IPS DF 19.7 (cell line): Measurements from ENCODE around the gene NMBR.
A peak's percentile ranks its signal among the peaks of the same experiment; 100 is the strongest.
"Not testable (repeated sequence)": the region's sequence is repeated elsewhere in the genome, so short reads cannot be mapped to it uniquely, and the experiment has no call there.

Source experiments
- DNase-seq: peaks from one replicate; pipeline ENCODE4 v3.0.0-alpha.2; 2013; ENCODE audit warnings: low read depth, low spot score

The NMBR gene

DNA sequence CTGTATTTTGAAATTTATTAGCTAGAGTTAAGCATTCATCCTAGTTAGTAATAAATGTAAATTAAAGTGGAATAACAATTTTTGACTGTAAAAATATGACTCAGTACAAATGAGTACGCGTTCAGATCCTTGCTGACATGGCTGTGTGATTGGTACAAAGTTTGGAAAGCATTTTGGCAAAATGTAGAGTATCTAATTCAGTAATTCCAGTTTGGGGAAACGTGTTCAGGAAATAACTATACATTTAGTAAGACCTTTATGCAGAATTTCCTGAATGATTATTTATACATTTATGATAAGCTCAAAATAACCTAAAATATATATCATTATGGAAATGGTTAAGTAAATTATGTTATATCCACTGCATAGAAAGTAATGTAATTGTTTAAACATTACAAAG is 8.2 kb upstream of the NMBR start:
- DNase-seq = no peak

DNA sequence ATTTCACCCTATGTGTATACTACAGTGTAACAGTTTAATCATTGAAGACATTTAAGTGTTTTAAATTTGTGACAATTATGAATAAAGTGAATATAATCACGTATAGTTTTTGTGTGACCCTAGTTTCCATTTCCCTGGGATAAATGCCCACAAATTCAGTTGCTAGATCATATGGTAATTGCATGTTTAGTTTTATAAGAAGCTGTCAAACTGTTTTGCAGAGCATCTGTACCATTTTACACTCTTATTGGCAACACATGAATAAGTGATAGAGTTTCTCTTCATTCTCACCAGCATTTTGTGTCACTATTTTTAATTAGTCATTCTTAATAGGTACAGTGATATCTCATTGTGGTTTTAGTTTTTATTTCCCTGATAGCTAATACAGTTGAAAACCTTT is 7.4 kb upstream of the NMBR start:
- no peak for DNase-seq

DNA sequence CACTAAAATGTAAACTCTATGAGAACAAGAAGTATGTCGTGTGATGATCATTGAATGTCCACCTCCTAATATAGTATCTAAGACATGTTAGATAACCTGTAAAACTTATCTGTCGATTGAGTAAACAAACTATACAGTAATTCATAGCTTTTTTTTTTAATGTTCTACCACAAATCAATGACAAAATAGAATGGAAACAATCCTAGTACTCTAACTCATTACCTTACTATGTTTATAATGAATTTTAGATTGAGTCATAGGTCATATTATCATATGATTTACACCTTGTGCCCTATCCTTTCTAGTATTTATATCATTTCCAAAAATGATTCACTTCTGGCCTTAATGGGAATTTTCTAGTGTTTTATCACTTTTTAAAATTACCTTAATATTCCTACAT is 6.3 kb upstream of the NMBR start:
- no peak for DNase-seq

DNA sequence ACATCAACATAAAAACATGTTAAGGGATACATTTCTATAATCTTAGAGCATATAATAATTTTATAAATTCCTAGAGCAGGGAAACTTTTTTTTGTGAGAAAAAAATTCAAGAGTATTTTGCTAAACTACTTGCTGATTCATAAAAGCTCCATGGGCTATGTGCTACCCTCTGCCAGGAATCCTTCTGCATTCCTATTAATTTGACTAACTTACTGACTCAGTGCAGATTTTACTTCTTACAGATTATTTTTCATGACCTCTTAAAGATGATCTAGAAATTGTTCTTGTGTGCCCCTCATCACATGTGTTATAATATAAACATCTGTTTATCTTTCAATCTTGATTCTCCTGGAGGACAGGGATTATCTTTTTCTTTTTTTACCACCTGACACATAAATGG is 5.8 kb upstream of the NMBR start:
- DNase-seq = no peak

DNA sequence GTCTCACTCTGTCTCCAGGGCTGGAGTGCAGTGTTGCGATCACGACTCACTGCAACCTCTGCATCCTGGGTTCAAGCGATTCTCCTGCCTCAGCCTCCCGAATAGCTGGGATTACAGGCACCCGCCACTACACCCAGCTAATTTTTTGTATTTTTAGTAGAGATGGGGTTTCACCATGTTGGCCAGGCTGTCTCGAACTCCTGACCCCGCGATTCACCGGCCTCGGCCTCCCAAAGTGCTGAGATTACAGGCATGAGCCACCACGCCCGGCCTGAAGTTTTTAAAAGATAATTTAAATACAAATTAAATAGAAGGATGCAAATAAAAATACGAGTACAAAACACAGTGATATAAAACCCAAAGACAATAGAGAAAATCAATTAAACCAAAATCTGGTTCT is 5.4 kb downstream of the NMBR start:
- not testable (repeated sequence) for DNase-seq

DNA sequence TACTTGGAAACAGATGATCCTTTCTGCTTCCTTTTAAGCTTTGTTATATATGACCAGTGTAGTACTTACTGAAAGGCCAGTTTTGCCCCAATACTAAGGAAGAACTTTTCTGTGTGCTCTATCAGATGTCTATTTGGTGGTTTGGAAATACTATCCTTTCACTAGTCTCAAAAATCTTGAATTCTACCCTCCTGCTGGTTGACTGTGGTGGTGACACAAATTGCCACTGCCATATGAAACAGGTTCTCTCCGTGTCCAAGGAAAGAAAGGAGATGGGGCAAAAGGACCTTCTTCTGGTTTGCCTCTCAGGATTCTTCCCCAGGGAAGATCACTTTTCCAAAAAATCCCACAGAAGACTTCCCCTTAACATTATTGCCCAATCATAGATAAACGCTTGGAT is 8.0 kb downstream of the NMBR start:
- no peak for DNase-seq

DNA sequence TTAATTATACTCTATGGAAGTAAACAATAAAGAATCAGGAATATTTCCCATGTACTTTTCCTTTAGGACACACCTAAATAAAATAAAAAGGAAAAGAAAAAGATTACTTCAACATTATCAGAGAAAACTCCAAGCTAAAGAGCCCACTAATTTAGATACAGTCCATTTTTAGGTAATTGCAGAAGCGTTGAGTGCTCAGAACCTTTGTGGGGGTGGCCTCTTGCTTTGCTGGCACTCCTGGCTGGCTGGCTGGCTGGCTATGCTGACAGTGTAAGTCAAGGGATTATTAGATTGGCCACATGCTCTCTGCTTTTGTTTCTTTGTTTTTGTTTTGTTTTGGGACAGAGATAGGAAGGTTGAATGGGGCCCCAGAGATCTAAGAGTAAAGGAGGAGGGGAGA is 14.3 kb downstream of the NMBR start, which contains the start of gene GJE1:
TSS of gene GJE1 (plus strand) at position 301 of the 400 bp plus-strand sequence. CDS start 234 bp downstream, outside the sequence.
- DNase-seq = no peak

DNA sequence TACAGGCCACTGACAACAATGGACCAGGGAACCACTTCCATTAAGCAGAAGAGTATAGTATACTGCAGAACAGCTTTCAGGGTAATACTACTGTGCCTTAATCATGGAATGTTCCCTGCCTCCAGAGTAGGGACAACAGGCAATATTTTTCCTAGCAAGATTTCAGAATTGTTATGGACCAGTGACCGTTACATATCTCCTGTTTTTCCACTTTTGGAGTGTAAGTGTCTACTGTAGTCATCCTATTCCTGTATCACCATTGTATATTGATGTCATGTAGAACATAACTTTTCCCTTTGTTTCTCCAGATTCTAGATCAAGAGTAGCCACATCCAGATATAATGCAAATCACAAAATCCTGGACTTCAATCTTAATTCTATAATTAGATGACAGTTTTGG is 16.1 kb downstream of the NMBR start:
- DNase-seq = no peak

DNA sequence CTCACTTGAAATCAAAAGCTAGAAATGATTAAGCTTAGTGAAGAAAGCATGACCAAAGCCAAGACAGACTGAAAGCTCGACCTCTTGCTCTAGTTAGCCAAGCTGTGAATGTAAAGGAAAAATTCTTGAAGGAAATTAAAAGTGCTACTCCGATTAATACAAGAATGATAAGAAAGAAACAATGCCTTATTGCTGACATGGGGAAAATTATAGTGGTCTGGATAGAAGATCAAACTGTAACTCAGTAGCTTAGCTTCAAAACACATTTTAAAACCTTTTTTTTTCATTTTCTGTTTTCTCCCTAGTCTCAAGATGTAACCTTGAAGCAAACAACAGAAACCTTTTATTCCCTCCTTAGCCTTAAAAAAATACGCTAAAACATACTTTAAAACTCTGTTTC is 25.6 kb downstream of the NMBR start:
- no peak for DNase-seq

DNA sequence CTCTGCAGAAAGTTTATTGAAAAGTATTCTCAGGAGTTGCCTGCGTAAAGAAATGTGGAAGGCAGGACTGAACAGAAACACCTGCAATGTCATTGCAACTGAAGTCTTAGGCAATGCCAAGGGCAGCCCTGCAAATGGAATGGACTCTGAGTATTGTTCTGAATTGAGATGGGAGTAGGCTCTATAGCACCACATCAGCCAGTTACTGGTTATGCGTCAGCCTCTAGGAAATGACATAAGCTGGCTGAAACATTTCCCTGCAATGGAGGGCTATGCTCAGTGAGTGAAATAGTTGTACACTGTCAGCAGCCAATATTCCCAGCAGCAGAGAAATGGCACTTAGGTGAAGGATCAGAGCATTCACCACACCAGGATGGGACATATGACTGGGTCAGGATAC is 28.0 kb downstream of the NMBR start:
- no peak for DNase-seq

DNA sequence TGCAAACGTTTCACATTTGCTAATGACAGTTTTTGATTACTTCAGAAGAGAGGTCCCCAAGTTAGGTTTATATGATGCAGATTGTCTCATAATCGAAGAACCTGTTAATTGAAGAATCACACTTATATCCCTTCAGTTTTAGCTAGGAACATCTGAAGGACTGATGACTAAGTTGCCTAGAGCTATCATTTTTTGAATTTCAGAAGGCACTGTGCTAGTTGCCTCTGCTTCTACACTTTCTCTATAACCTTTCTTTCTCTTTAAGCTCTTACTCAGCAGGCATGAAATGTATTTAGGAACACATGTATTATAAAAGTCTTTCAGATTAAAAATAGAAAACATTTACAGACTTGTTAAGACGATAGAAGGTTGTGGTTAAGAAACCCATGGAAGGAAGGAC is 28.6 kb downstream of the NMBR start:
- no peak for DNase-seq

DNA sequence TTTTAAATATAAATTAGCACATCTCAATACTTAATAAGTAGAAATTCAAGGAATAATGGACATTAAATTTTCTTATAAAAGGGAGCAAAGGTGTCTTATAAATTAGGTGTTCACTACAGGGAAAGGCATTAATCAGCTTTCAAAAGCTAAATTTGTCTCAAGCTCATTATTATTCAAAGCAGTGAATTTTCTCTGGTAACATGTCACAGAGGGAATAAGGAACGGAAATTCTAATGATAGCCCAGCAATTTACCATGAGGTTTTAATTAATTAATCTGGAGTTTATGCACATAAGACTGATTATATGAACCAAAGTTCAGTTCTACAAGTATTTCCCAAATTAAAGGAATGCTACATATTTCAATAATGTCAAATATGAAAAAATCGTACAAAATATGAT is 29.6 kb downstream of the NMBR start:
- no peak for DNase-seq

DNA sequence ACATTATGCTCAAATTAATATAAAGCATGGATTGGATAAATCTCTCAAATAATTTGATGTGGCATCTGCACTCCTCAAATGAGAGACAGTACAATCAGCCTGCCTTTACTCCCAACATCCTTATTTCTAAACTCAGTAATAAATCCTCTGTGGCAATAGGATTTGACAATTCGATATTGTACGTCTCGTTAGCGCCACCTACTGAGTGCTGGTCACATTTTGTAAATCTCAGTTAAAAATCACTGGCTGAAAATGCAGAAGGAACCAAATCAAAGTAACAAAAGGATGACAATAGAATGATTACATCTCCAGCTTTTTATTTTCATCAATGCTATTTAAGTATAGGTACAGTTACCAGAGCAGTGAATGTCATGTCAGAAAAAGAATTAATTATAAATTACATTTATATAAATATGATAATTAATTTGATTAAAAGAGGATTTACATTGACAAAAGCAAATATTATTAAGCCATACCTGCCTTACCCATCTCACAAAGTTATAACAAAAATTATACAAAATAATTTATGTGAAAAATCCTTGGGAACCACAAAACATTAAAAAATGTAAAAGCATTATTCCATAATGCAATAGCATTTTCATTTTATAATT is 34.4 kb downstream of the NMBR start:
- DNase-seq = peak; percentile 33

DNA sequence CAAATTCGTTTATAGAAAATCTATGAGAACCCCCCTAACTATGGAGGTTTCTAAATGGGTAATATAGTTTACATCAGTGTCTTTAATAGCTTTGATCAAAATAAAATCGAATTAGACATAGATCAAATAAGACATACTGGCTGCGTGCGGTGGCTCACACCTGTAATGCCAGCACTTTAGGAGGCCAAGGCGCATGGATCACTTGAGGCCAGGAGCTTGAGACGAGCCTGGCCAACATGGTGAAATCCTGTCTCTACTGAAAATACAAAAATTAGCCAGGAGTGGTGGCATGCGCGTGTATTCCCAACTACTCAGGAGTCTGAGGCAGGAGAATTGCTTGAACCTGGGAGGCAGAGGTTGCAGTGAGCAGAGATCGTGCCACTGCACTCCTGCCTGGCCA is 36.1 kb downstream of the NMBR start:
- not testable (repeated sequence) for DNase-seq

DNA sequence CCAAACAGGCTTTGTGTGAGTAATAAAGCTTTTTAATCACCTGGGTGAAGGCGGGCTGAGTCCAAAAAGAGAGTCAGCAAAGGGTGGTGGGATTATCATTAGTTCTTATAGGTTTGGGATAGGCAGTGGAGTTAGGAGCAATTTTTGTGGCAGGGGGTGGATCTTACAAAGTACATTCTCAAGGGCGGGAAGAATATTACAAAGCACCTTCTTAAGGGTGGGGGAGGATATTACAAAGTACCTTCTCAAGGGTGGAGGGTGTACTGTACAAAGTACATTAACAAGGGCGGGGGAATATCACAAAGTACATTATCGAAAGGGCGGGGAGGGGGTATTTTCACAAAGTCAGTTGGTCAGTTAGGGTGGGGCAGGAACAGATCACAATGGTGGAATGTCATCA is 42.1 kb downstream of the NMBR start:
- DNase-seq = not testable (repeated sequence)

DNA sequence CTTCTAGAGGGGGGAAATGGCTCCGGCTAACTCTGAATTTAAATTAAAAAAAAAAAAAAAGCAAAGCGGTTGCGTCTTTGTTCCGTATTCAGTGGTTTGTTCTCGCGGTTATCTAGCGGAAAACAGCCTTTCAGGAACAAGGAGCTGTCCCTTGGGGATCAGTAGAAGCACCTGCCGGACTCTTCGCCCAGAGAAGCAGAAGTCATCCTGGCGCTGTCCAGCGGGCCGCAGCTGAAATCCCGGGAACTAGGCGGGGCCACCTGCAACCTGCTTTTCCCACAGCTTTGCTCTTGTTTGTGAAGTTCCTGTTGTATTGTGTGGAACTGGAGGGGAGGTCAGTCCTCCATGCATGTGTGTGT is 58.1 kb downstream of the NMBR start:
- peak; percentile 40 for DNase-seq

DNA sequence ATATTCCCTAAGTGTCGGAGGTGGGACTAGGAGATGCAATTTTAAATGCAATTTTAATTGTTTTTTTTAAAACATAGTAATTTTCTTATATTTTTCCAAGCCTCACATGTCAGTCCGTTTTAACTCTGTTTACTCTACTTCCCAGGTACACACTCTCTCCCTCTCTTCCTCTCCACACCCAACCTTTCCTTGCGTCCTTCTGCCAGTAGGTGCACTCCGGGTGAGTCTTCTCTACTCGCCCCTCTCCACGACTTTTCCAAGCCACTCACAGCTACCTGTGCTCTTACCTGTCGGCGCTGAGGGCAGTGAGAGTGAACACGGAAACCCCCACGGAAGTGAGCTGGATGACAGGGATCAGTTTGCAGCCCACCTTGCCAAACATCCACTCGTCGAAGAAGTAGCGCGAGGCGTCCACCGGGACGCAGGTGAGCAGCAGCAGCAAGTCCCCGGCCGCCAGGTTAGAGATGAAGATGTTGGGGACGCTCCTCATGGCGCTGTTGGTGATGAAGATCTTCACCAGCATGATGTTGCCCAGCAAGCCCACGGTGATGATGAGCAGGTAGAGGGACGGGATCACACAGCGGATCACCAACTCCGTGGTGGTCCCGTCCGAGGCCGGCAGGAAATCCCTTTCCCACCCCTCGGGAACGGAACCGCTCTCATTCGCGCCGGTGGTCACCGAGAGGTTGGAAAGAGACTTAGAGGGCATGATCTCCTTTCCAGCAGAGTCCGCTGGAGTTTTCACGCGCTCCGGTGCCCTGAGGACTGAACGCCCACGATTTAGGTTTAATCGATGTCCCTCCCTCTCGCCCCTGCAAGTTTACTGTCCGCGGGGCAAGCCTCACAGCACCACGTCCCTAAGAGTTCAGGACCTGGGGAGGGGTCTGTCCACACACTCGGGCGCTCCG is 58.7 kb downstream of the NMBR start:
- no peak for DNase-seq

DNA sequence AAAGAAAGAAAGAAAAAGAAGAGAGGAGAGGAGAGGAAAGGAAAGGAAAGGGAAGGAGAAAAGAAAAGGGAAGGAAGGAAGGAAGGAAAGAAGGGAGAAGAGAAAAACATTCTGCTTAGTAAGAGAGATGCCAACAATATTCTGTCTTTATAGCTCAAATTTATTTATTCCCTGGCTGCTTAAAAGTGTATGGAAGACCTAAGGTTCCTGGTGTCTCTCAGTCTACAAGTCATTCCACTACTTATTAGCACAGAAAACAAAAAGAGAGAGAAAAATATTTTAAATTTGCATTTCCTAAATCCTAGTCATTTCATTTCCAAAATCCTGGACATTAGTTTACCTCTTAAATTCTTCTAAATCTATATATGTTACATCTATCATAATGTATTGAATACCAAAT is 67.8 kb downstream of the NMBR start:
- DNase-seq = no peak

DNA sequence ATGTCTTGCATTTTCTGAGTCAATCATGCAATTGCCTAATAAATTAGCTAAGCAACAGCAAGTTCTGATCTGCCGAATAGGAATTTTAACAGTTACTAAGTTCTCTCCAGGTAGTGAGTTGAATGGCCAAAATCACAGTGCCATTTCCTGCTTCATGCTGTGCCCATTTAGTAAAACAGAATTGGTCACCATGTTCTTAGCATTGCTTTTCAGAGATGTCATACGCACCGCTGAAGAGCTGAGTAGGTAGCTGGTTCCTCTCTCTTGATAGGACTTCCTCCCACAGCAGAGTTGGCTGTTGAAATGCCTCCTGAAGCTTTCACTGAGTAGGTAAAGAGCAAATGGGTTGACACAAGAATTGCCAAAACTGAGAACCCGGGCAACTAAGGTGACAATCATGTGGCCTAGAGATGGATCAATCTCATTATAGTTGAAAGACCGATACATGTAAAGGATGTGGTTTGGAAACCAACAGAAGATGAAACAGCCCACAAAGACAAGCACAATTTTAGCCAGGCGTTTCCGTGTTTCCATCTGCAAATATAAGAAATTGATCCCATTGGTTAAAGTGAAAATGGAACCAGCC is 71.3 kb downstream of the NMBR start:
- DNase-seq = peak; percentile 25

DNA sequence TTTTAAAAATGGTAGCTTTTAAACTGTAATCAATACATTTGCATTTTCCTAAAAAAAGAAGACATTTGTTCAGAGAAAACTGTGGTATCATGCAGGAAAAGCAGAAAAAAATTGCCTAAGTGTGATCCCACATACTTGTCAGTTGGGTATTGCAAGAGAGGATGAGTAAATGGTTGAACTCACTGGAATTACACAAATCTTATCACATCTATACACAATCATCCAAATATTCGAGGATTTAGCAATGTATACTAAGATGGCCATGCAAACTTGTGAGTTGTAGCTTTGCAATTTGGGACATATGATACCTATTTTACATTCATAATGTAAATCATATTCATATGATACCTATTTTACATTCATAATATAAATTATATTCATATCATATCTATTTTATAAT is 72.4 kb downstream of the NMBR start:
- DNase-seq = no peak

DNA sequence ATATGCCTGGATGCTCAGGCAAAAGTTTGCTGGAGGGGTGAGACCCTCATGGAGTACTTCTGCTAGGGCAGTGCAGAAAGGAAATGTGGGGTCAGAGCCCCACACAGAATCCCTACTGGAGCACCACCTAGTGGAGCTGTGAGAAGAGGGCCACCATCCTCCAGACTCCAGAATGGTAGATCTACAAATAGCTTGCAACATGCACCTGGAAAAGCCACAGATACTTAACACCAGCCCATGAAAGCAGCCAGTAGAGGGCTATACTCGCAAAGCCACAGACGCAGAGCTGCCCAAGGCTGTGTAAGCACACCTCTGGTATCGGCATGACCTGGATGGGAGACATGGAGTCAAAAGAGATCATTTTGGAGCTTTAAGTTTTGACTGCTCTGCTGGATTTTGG is 74.9 kb downstream of the NMBR start:
- DNase-seq = peak; percentile 35

DNA sequence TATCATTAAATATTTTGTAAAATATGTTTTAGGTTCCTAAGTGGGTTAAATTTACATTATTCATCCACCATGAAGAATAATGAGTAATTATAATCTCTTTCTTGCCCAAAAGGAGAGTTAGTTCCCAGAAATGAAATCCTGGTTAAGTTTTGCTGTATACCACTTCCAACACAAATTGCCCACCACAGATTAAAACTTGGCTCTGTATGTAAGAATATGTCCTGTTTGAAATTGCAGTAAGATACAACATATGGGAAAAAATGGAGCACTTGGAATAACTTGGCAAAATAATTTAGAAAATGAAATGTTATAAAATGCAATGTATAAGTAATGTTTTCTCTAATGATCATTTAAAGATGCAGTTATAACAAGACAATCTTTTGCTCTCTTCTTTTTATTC is 78.5 kb downstream of the NMBR start:
- DNase-seq = no peak

DNA sequence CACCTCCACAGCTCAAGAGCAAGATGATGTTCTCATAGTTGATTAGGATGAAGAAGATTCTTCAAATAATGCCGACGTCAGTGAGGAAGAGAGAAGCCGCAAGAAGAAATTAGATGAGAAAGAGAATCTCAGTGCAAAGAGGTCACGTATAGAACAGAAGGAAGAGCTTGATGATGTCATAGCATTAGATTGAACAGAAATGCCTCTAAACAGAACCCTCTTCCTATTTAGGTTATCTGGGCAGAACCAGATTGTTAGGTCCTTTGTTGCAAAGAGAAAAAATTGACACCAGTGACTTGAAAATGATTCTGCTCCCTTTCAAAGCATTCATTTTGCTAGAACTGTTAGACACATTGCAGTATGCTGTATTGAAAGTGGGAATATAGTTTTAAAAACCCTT is 84.1 kb downstream of the NMBR start:
- not testable (repeated sequence) for DNase-seq
